Activated T-cell treated with anti-CD3 and anti-CD28 coated beads, Interleukin-2, amount 50 U/mL, for 1 hour (primary cell): ENCODE measurements around the gene HSD17B2.

ENCODE experiments used
- DNase-seq: peaks from one replicate; pipeline ENCODE4 v3.0.0-alpha.2; 2020

Gene HSD17B2

GRCh38 chr16:82051656-82052055 is 16.6 kb downstream of the HSD17B2 start:
- no peak for DNase-seq

DNA sequence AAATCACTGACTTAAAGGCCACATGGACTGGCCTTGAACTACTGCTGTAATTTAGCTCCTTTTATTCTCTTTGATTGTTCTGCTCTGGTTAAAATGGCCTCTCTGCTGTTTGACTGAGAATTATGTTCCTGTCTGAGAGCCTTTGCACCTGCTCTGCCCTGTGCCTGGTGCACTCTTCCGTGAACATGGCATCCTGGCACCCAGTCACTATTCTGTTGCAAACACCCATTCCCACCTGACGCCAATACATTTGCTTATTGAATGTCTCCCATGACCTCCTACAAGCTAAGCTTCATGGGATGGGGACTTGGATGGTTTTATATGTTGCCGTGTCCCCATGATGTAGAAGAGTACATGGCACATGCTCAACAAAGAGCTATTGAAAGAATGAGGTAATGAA is 20.1 kb downstream of the HSD17B2 start:
- no peak for DNase-seq

DNA sequence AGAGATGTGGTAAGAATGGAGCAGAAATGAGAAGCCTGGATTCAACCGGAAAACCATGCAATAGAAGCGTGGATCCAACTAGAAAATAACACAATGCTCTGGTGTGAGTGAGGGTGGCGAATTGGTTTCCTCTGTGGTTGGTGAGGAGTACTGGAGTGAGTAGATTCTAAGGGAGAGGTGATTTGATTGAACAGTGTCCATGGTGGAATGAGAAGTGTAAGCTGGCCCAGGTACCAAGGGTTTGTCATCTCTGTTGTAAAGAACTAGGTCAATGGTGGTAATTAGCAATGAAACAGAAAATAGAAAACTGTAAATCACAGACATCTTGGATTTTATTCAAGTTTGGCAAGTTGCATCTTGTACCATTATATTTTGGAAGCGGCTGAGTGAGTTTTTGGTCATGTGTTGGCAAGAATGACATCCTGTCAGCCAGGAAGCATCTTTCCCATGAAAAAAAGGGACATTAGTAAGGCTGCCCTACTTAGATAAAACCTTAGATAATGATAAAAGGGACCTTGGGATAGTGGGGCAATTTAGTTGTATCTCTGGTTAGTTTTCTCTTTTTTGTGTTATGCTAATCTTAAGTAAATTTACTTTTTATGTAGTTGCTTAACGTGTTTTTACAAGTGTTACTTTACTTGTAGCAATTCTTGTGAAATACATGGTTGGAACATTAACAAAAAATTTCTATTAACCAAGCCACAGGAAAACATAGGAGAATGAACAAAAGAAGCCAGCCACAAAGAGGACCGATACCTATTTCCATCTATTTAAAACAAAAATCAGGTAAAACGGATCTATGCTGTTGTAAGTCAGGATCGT is 20.9 kb downstream of the HSD17B2 start:
- DNase-seq, result no peak

DNA sequence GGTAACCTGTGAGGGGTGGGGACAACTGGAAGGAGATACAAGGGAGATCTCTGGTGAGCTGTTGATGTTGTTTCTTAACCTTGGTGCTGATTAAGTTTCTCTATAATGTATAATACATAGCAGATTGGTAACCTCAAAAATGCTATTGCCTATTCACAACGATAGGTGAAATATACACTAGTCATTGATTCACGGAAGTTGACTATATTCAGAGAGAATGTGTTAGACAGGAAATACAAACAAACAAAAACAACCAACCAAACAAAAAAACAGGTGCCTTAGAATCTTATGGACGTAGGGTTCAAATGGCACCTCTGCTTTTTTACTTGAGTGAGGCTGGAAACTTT is 21.5 kb downstream of the HSD17B2 start:
- no peak for DNase-seq

DNA sequence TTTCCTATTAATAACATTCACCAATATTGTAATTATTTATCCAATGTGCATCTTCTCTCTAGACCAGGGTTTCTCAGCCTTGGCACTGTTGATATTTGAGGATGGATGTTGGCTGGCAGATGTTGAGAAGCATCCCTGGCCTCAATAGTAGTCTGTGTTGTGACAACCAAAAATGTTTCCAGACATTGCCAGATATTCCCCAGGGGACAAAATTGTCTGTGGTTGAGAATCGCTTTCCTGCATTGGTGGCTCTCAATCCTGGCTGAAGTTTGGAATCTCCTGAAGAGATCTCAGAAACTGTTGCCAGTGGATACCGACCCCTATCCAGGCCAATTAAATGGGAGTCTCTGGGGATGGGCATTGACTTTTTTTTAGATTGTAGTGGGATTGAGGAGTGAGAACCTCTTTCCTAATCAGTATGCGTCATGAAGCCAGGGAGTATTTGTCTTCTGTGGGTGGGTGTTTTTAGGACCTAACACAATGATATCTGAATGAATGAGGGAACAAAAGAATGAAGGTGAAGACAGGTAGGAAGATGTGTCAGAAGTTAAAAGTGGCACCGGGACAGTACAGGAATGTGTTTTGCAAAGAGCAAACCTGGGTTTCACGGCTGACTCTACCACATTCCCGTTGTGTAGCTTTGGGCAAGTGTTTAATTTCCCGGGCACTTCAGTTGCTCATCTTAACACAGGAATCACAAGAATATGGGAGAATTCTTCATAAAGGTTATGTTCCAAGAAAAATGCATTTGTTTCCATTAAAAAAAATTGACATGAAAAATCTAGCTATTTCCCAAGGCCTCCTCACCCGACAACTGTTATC is 24.3 kb downstream of the HSD17B2 start:
- DNase-seq, result no peak

- no peak for DNase-seq
Observed at GRCh38 chr16:82059983-82060421, 24.9 kb downstream of the HSD17B2 start.

DNA sequence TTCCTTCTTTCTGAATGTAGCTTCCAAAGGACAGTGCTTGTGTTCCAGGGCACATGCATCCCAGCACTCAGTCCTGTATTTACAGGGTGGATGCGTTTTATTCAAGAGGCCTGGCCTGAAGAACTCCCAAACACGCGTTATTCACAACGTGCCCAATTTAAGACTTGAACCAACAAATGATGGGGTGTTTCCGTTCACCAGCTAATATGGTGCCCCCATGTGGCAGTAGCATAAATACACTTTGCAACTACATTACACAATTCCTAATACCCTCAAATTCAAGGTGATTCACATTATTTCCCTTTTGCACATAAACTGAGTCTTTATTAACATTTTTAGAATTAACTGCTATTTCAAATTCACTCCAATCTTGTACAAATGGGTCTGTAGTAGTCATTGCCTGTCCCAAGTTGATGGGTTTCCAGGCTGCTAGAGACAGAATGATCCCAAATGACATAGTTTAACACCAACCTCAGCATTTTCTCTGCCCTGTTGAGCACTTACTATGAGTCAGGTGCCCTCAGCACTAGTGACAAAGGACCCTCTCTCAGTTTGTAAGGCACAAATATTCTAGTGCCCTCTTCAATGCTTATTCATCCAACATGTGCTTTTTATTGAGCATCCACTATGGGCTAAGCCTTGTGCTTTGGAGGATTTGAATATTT is 26.9 kb downstream of the HSD17B2 start:
- DNase-seq, result no peak

DNA sequence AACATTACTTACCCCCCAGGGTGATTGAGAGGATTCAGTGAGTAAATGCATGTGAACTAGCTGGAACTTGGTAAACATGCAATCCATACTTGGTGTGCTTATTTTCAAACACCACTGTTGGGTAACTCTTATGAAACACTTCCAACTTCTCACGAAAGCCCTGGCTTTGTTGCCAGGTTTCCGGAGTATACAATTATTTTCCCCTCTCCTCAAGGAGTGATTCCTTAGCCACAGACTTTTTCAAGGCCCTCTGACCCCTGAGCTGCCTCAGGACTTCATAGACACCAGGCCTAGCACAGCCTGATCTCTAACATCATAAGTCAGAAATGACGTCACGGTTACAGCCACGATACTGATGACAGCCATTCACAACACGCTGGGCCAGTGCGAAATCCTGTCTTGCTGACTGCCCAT is 27.6 kb downstream of the HSD17B2 start:
- DNase-seq, result no peak

- no peak for DNase-seq
Observed at GRCh38 chr16:82063456-82064082, 28.5 kb downstream of the HSD17B2 start.

- DNase-seq, result no peak
Observed at GRCh38 chr16:82067042-82067803, 32.2 kb downstream of the HSD17B2 start.

GRCh38 chr16:82067804-82068325 is 32.8 kb downstream of the HSD17B2 start:
- no peak for DNase-seq

GRCh38 chr16:82070656-82071369 is 35.8 kb downstream of the HSD17B2 start:
- no peak for DNase-seq

DNA sequence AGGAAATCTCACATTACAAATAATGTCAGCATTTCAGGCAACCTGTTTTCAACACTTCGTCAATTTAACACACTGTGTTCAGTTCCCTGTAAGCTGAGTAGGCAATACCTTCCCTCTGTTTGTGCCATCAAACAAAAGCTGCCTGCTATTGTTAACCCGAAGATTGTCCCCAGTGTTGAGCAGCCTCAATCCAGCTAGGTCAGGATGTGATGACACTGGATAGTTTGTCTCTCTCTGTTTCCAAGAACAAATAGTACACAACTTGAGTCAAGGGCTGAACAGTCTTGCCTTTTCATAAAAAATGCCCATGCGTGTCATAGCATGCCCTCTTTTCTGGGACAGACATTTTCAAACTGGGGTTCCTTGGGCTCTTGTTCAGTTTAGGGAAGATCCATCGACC is 36.4 kb downstream of the HSD17B2 start:
- DNase-seq, result no peak

DNA sequence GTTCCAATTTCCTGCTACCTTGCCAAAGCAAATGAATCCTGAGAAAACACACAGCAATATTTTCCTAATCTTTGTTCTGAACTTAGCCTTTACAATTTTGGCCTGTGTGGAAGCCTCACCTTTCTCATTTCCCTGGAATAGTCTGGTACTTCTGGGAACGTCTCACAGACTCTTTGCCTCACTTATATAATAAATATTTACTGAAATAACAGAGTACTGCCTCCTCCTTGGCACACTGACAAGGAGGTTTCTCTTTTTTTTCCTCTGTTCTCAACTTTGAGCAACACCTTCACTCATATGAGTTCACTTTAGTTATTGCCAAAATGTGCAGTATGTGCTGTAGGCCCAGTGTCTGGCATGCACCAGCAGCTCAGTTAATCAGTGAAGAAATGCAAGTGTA is 37.3 kb downstream of the HSD17B2 start:
- DNase-seq, result no peak

DNA sequence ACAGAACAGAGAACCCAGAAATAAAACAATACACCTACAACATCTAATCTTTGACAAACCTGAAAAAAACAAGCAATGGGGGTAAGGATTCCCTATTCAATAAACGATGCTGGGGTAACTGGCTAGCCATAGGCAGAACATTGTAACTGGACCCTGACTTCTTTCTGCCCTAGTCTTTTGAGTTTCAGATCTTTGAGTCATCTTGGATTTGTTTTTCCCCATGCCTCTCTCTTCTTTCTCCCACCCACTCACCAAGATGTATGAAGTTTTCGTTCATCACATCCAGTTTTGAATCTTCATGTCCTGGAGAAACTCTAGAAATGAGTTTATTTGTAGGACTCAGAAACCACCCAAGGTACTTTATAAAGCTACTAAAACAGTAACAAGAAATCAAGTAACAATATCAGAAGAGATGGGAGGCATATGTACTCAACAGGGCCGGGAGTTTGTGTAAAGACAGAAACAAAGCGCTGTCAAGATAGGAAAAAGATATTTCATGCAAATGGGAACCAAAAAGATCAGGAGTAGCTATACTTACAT is 39.0 kb downstream of the HSD17B2 start:
- no peak for DNase-seq

DNA sequence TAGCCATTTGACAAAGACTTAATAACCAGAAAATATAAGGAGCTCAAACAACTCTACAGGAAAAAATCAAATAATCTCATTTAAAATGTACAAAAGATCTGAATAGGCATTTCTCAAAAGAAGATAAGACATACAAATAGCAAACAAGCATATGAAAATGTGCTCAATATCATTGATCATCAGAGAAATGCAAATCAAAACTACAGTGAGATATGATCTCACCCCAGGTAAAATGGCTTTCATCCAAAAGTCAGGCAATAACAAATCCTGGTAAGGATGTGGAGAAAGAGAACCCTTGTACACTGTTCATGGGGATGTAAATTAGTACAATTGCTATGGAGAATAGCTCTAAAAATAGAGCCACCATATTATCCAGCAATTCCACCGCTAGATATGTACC is 43.1 kb downstream of the HSD17B2 start:
- DNase-seq, result no peak

GRCh38 chr16:82079892-82080291 is 44.8 kb downstream of the HSD17B2 start:
- DNase-seq, result no peak

- no peak for DNase-seq
Observed at GRCh38 chr16:82081264-82081663, 46.2 kb downstream of the HSD17B2 start.

GRCh38 chr16:82082097-82082496 is 47.0 kb downstream of the HSD17B2 start:
- DNase-seq, result no peak

DNA sequence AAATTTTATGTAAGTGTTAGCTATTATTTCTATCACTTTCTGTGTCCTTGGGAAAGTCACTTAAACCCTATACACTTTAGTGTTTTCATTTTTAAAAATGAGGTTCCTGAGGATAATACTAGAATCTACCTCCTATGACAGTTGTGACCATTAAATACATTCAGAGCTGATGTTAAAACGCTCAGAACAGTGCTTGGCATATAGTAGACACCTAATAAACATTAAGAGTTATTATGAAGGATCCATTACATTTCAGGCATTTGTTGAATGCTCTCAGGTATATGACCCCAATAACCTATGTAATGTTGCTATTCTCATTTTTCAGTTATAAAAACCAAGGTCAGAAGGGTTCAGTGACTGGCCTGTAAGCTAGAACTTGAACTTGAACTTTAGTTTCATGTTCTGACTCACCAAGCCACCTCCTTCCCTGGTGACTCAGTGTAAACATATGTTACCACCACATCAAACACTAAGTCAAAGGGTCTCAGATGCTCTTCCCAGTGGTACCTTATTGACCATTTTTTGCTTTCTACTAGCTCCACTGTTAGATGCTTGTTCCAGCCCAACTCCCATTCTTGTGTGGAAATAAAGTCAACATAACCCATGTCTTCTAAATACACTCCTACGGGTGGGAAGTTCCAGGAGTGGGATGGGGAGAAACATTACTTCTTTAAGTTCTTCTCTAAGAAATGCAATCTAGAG is 47.6 kb downstream of the HSD17B2 start:
- DNase-seq, result no peak
